Transverse colon (tissue), 4 donors: ENCODE data around the gene CLPSL1. TPM values are rescaled to one million over a fixed set of nuclear protein-coding genes. Genes with fewer than 3 reads are reported as not detected.

Experiments used
- DNase-seq: peaks from one replicate; pipeline ENCODE4 v3.0.0-alpha.2; 2019
- H3K27ac ChIP-seq, 4 donors: fragments of 200-600 bp; sonication (generic); 2 replicates each; pipeline ENCODE4 v1.5.1; 2016 to 2018; ENCODE audit warnings: inconsistent platforms in 4 of 4
- H3K27me3 ChIP-seq: fragments of 200-600 bp; sonication (generic); 2 replicates; pipeline ENCODE4 v1.5.1; 2017; ENCODE audit warnings: inconsistent platforms
- H3K36me3 ChIP-seq, 4 donors: fragments of 200-600 bp; sonication (generic); 2 replicates each; pipeline ENCODE4 v1.5.1; 2017 to 2019; ENCODE audit warnings: inconsistent platforms in 4 of 4
- H3K4me1 ChIP-seq, 4 donors: fragments of 200-600 bp; sonication (generic); 2 replicates each; pipeline ENCODE4 v1.5.1; 2017 to 2020; ENCODE audit warnings: inconsistent platforms in 4 of 4
- H3K4me3 ChIP-seq, 4 donors: fragments of 200-600 bp; sonication (generic); 1 replicate in 1 of 4; 2 replicates in 3 of 4; pipeline versions ENCODE4 v1.5.1 to v1.6.1; 2017 to 2019; ENCODE audit warnings: inconsistent platforms in 4 of 4
- H3K9me3 ChIP-seq, 2 donors: fragments of 200-600 bp; sonication (generic); 2 replicates each; pipeline ENCODE4 v1.5.1; 2017 to 2019; ENCODE audit warnings: inconsistent platforms in 2 of 2
- CTCF ChIP-seq, 5 experiments: fragments of 200-600 bp in 3 of 5; fragments of 450-650 bp in 2 of 5; sonication (generic) in 3 of 5; IDR thresholded peaks; 1 replicate in 2 of 5; 2 replicates in 3 of 5; pipeline ENCODE4 v1.5.1; 2016 to 2017; ENCODE audit warnings: antibody characterized with exemption in 5 of 5, inconsistent platforms in 3 of 5, mild to moderate bottlenecking in 2 of 5, moderate library complexity in 1 of 5
- EP300 ChIP-seq: sonication (generic); formaldehyde crosslinking; IDR thresholded peaks from one replicate; pipeline ENCODE4 v1.6.1; 2017; ENCODE audit warnings: antibody characterized with exemption, low read depth
- POLR2A ChIP-seq: fragments of 450-650 bp; IDR thresholded peaks from one replicate; pipeline ENCODE4 v1.6.1; 2016; ENCODE audit warnings: antibody characterized with exemption, mild to moderate bottlenecking, moderate library complexity
- POLR2AphosphoS5 ChIP-seq, 3 donors: sonication (generic); formaldehyde crosslinking; IDR thresholded peaks; one replicate each; pipeline ENCODE4 v1.6.1; 2016; ENCODE audit warnings: antibody characterized with exemption in 3 of 3
- WGBS, 2 donors: methylation state at CpG; one replicate each; pipeline ENCODE4 v1.1.5; 2018; ENCODE audit warnings: low coverage in 1 of 2; 5-methylcytosine and 5-hydroxymethylcytosine counted together
- in situ Hi-C, 4 donors: fragments of 200-750 bp; cut with MboI; loops; one replicate each; pipeline versions ENCODE4 v1.15.0 to v1.15.1; 2017; ENCODE audit warnings: low sequenced_read_pairs in 3 of 4, low pct_ligation_motif_present in 1 of 4, low pct_unique_long_range_greater_than_20kb in 1 of 4
- intact Hi-C: fragments of 100-400 bp; cut with DNase I; formaldehyde crosslinking; loops from one replicate; pipeline ENCODE4 v1.15.1; 2023; ENCODE audit warnings: low total_unique reads
- total RNA-seq, 4 donors: library from RNA; depleted of rRNA; stranded (reverse); fragments of >200 nt; gene quantifications; one replicate each; pipeline ENCODE4 v1.1.0, GENCODE V29; 2016

Gene CLPSL1
- total RNA-seq, 4 donors from 2014 or later = not detected

- TF ChIP-seq POLR2AphosphoS5 (IDR thresholded peaks at IDR 0.05) (no peak), POLR2A (no peak), CTCF (IDR thresholded peaks at IDR 0.05) (no peak), EP300 (no peak)
- intact Hi-C loops = no loop called here
- in situ Hi-C loops = no loop called here
- no peaks in the 10 kb centered on the region for H3K9me3 ChIP-seq
- 50 to 80% methylated on average over 2 to 3 of the region's 3 CpGs for WGBS, 2 donors
- H3K27ac ChIP-seq = no peak overlapping the region
- no peak for DNase-seq
- no peak overlapping the region for H3K4me3 ChIP-seq
- peaks cover 0 to 7% (median 3%) of the 10 kb centered on the region in 4 donors for H3K4me1 ChIP-seq
- no peaks in the 10 kb centered on the region for H3K36me3 ChIP-seq
- H3K27me3 ChIP-seq = peaks cover 32% of the 10 kb centered on the region
Observed at GRCh38 chr6:35808688-35809087, 27.9 kb downstream of the CLPSL1 start.

- DNase-seq = no peak
- H3K27me3 ChIP-seq = peaks cover 22% of the 10 kb centered on the region
- no peaks in the 10 kb centered on the region for H3K9me3 ChIP-seq
- H3K4me1 ChIP-seq = peaks cover 0 to 5% (median 3%) of the 10 kb centered on the region in 4 donors
- TF ChIP-seq POLR2AphosphoS5 (IDR thresholded peaks at IDR 0.05) (no peak), POLR2A (no peak), CTCF (IDR thresholded peaks at IDR 0.05) (no peak), EP300 (no peak)
- WGBS, 2 donors = 60 to 81% methylated on average over 1 to 5 of the region's 5 CpGs
- intact Hi-C loops = no loop called here
- in situ Hi-C loops = no loop called here
- no peak overlapping the region for H3K4me3 ChIP-seq
- no peak overlapping the region for H3K27ac ChIP-seq
- no peaks in the 10 kb centered on the region for H3K36me3 ChIP-seq
Observed at GRCh38 chr6:35809809-35810208, 29.0 kb downstream of the CLPSL1 start.

GRCh38 chr6:35810971-35811698 is 30.3 kb downstream of the CLPSL1 start:
- intact Hi-C loops (no loop called here), in situ Hi-C loops (no loop called here)
- H3K27me3 ChIP-seq = peaks cover 11% of the 10 kb centered on the region
- no peak overlapping the region for H3K27ac ChIP-seq
- 65 to 73% methylated on average over 3 to 14 of the region's 14 CpGs for WGBS, 2 donors
- H3K9me3 ChIP-seq = no peaks in the 10 kb centered on the region
- no peak for TF ChIP-seq CTCF (IDR thresholded peaks at IDR 0.05)
- no peak for TF ChIP-seq POLR2AphosphoS5 (IDR thresholded peaks at IDR 0.05)
- no peak for TF ChIP-seq POLR2A
- TF ChIP-seq EP300 = no peak
- no peak overlapping the region for H3K4me3 ChIP-seq
- no peaks in the 10 kb centered on the region for H3K36me3 ChIP-seq
- no peak for DNase-seq
- no peaks in the 10 kb centered on the region for H3K4me1 ChIP-seq

GRCh38 chr6:35811699-35811995 is 30.8 kb downstream of the CLPSL1 start:
- Histone ChIP-seq H3K27me3 (peaks cover 7% of the 10 kb centered on the region), H3K36me3 (no peaks in the 10 kb centered on the region), H3K9me3 (no peaks in the 10 kb centered on the region), H3K27ac (no peak overlapping the region), H3K4me3 (no peak overlapping the region), H3K4me1 (no peaks in the 10 kb centered on the region)
- TF ChIP-seq POLR2A = no peak
- no peak for TF ChIP-seq CTCF (IDR thresholded peaks at IDR 0.05)
- no peak for TF ChIP-seq EP300
- no peak for TF ChIP-seq POLR2AphosphoS5 (IDR thresholded peaks at IDR 0.05)
- WGBS, 2 donors = 60 to 71% methylated on average over 2 to 6 of the region's 6 CpGs
- DNase-seq = no peak
- intact Hi-C loops = no loop called here
- in situ Hi-C loops = no loop called here
